Coronary artery (tissue), 2 donors: ENCODE measurements around the gene CCDC136.

Experiments
- DNase-seq: peaks from one replicate; pipeline ENCODE4 v3.0.0-alpha.2; 2017; ENCODE audit warnings: low spot score
- H3K27ac ChIP-seq, 2 donors: fragments of 200-600 bp; sonication (generic); one replicate each; pipeline ENCODE4 v1.5.1; 2016 to 2019
- H3K4me3 ChIP-seq: fragments of 200-600 bp; sonication (generic); 2 replicates; pipeline ENCODE4 v1.5.1; 2016; ENCODE audit warnings: mild to moderate bottlenecking, moderate library complexity
- CTCF ChIP-seq: fragments of 200-600 bp; sonication (generic); IDR thresholded peaks from one replicate; pipeline ENCODE4 v1.5.1; 2019; ENCODE audit warnings: antibody characterized with exemption

Gene CCDC136

GRCh38 chr7:128836729-128837348, 45.1 kb downstream of the CCDC136 start:
- TF ChIP-seq CTCF: no peak
- no peak for DNase-seq
- Histone ChIP-seq H3K4me3 (no peak overlapping the region), H3K27ac (peak overlapping the region; percentile 56 to 75)

- Histone ChIP-seq H3K4me3 (no peak overlapping the region), H3K27ac (peak overlapping the region in 1 of 2 donors; percentile 75)
- TF ChIP-seq CTCF: no peak
- DNase-seq: no peak
Observed at GRCh38 chr7:128837521-128837921, 45.8 kb downstream of the CCDC136 start.

GRCh38 chr7:128838109-128838779, 46.5 kb downstream of the CCDC136 start:
- peak overlapping the region in 1 of 2 donors; percentile 75 for H3K27ac ChIP-seq
- DNase-seq: no peak
- TF ChIP-seq CTCF: no peak
- no peak overlapping the region for H3K4me3 ChIP-seq

- H3K27ac ChIP-seq: peak overlapping the region in 1 of 2 donors; percentile 2
- no peak for TF ChIP-seq CTCF
- no peak for DNase-seq
Observed at GRCh38 chr7:128838981-128839731, 47.4 kb downstream of the CCDC136 start.

GRCh38 chr7:128839751-128840177, 48.0 kb downstream of the CCDC136 start:
- no peak for TF ChIP-seq CTCF
- DNase-seq: no peak
- H3K27ac ChIP-seq: no peak overlapping the region

More at GRCh38 chr7:128838981-128839731, 47.4 kb downstream of the CCDC136 start:
- H3K4me3 ChIP-seq: no peak overlapping the region

GRCh38 chr7:128840326-128841170, 48.8 kb downstream of the CCDC136 start:
- Histone ChIP-seq H3K27ac (peak overlapping the region in 1 of 2 donors; percentile 22), H3K4me3 (no peak overlapping the region)
- no peak for TF ChIP-seq CTCF
- DNase-seq: no peak

More at GRCh38 chr7:128839751-128840177, 48.0 kb downstream of the CCDC136 start:
- H3K4me3 ChIP-seq: no peak overlapping the region
